Activated naive CD4-positive, alpha-beta T cell treated with anti-CD3 and anti-CD28 coated beads for 36 hours (primary cell): ENCODE measurements around the gene LY6G5B. TPM values are rescaled to one million over a fixed set of nuclear protein-coding genes. Genes with fewer than 3 reads are reported as not detected.
A peak's percentile ranks its signal among the peaks of the same experiment; 100 is the strongest.

Experiments used
- CTCF ChIA-PET: fragments of 350-600 bp; sonication (Branson Sonifier 250); formaldehyde crosslinking; loops from one replicate; lab custom pipeline; 2021; ENCODE audit warnings: antibody characterized with exemption; lab: Charles Lee
- DNase-seq: peaks from one replicate; pipeline ENCODE4 v3.0.0-alpha.2; 2020
- H3K27ac Mint-ChIP-seq: one replicate; pipeline ENCODE4 v1.8.0; 2021; ENCODE audit warnings: mild to moderate bottlenecking, mixed read lengths
- H3K27me3 Mint-ChIP-seq: one replicate; pipeline ENCODE4 v1.8.0; 2021; ENCODE audit warnings: low read depth, mixed read lengths
- H3K36me3 Mint-ChIP-seq: one replicate; pipeline ENCODE4 v1.8.0; 2021; ENCODE audit warnings: low read depth, mixed read lengths
- H3K4me1 Mint-ChIP-seq: one replicate; pipeline ENCODE4 v1.8.0; 2021; ENCODE audit warnings: low read depth, mixed read lengths
- H3K4me3 Mint-ChIP-seq: one replicate; pipeline ENCODE4 v1.8.0; 2021; ENCODE audit warnings: mild to moderate bottlenecking, moderate library complexity, mixed read lengths
- H3K9me3 Mint-ChIP-seq: one replicate; pipeline ENCODE4 v1.8.0; 2021; ENCODE audit warnings: mixed read lengths
- intact Hi-C: fragments of 100-400 bp; cut with micrococcal nuclease; formaldehyde crosslinking; loops from one replicate; pipeline ENCODE4 v1.15.1; 2023
- total RNA-seq, 2 experiments: library from RNA; stranded (reverse); gene quantifications; one replicate each; pipeline ENCODE4 v1.2.3, GENCODE V29; 2021

The LY6G5B gene
- total RNA-seq, 2 experiments from 2014 or later = 6.4 to 6.5 TPM

- H3K4me3 Mint-ChIP-seq = no peak overlapping the region
- intact Hi-C loops = no loop called here
- H3K27ac Mint-ChIP-seq = no peak overlapping the region
- CTCF ChIA-PET = interaction anchor here (0.5 to 1.9 kb wide), 3 partner anchors 9 to 247 kb away, joined by 4 to 7 read pairs (median 5); partner anchors contain the start of gene LY6G5C
- no peaks in the 10 kb centered on the region for H3K9me3 Mint-ChIP-seq
- peaks cover 9% of the 10 kb centered on the region for H3K36me3 Mint-ChIP-seq
- peaks cover 3% of the 10 kb centered on the region for H3K4me1 Mint-ChIP-seq
- peak; percentile 33 for DNase-seq
- H3K27me3 Mint-ChIP-seq = no peaks in the 10 kb centered on the region
Observed at GRCh38 chr6:31689249-31690110, 19.7 kb downstream of the LY6G5B start.

GRCh38 chr6:31690231-31691077 lies 20.7 kb downstream of the LY6G5B start:
- Mint-ChIP-seq H3K36me3 (peaks cover 9% of the 10 kb centered on the region), H3K27me3 (no peaks in the 10 kb centered on the region), H3K4me3 (no peak overlapping the region), H3K27ac (peak overlapping the region; percentile 54), H3K9me3 (no peaks in the 10 kb centered on the region), H3K4me1 (peaks cover 3% of the 10 kb centered on the region)
- intact Hi-C loops = no loop called here
- CTCF ChIA-PET = interaction anchor here (0.5 to 1.9 kb wide), 4 partner anchors 10 to 217 kb away, joined by 3 to 7 read pairs (median 4); partner anchors contain the start of gene LY6G5C
- DNase-seq = no peak

GRCh38 chr6:31691078-31691463 lies 21.3 kb downstream of the LY6G5B start:
- H3K27me3 Mint-ChIP-seq = no peaks in the 10 kb centered on the region
- H3K36me3 Mint-ChIP-seq = peaks cover 10% of the 10 kb centered on the region
- H3K4me3 Mint-ChIP-seq = no peak overlapping the region
- no peak for DNase-seq
- no peak overlapping the region for H3K27ac Mint-ChIP-seq
- no peaks in the 10 kb centered on the region for H3K9me3 Mint-ChIP-seq
- intact Hi-C loops = no loop called here
- CTCF ChIA-PET = interaction anchor here (0.7 to 0.9 kb wide), 3 partner anchors 13 to 30 kb away, joined by 3 to 4 read pairs (median 3); no protein-coding TSS in a partner anchor
- H3K4me1 Mint-ChIP-seq = peaks cover 3% of the 10 kb centered on the region

- Mint-ChIP-seq H3K27me3 (no peaks in the 10 kb centered on the region), H3K27ac (no peak overlapping the region)
- CTCF ChIA-PET = interaction anchor here (0.9 kb wide), 1 partner anchor 19 kb away, joined by 3 read pairs; no protein-coding TSS in a partner anchor
Observed at GRCh38 chr6:31691564-31692108, 21.9 kb downstream of the LY6G5B start.

GRCh38 chr6:31692353-31692752 lies 22.6 kb downstream of the LY6G5B start:
- no peak overlapping the region for H3K4me3 Mint-ChIP-seq
- peaks cover 5% of the 10 kb centered on the region for H3K4me1 Mint-ChIP-seq
- no peak for DNase-seq
- no peaks in the 10 kb centered on the region for H3K27me3 Mint-ChIP-seq
- intact Hi-C loops = no loop called here
- H3K36me3 Mint-ChIP-seq = peaks cover 15% of the 10 kb centered on the region
- no peaks in the 10 kb centered on the region for H3K9me3 Mint-ChIP-seq
- CTCF ChIA-PET = no interaction called here
- no peak overlapping the region for H3K27ac Mint-ChIP-seq

More at GRCh38 chr6:31691564-31692108, 21.9 kb downstream of the LY6G5B start:
- Mint-ChIP-seq H3K4me1 (peaks cover 3% of the 10 kb centered on the region), H3K9me3 (no peaks in the 10 kb centered on the region), H3K4me3 (no peak overlapping the region), H3K36me3 (peaks cover 13% of the 10 kb centered on the region)
- intact Hi-C loops = no loop called here
- DNase-seq = no peak

GRCh38 chr6:31692886-31693285 lies 23.1 kb downstream of the LY6G5B start:
- intact Hi-C loops = no loop called here
- Mint-ChIP-seq H3K27ac (no peak overlapping the region), H3K27me3 (no peaks in the 10 kb centered on the region), H3K4me3 (no peak overlapping the region), H3K9me3 (no peaks in the 10 kb centered on the region), H3K36me3 (peaks cover 19% of the 10 kb centered on the region), H3K4me1 (peaks cover 10% of the 10 kb centered on the region)
- CTCF ChIA-PET = no interaction called here
- DNase-seq = no peak

- DNase-seq = no peak
- H3K4me3 Mint-ChIP-seq = no peak overlapping the region
- no peaks in the 10 kb centered on the region for H3K9me3 Mint-ChIP-seq
- intact Hi-C loops = no loop called here
- no peak overlapping the region for H3K27ac Mint-ChIP-seq
- H3K4me1 Mint-ChIP-seq = peaks cover 12% of the 10 kb centered on the region
- H3K27me3 Mint-ChIP-seq = no peaks in the 10 kb centered on the region
- CTCF ChIA-PET = interaction anchor here (2.3 kb wide), 1 partner anchor 12 kb away, joined by 6 read pairs; the partner anchor contains the start of gene LY6G5C
- H3K36me3 Mint-ChIP-seq = peaks cover 20% of the 10 kb centered on the region
Observed at GRCh38 chr6:31693535-31693934, 23.8 kb downstream of the LY6G5B start.

- Mint-ChIP-seq H3K27ac (peak overlapping the region; percentile 70), H3K27me3 (no peaks in the 10 kb centered on the region), H3K4me3 (no peak overlapping the region), H3K36me3 (peaks cover 19% of the 10 kb centered on the region), H3K4me1 (peaks cover 25% of the 10 kb centered on the region), H3K9me3 (no peaks in the 10 kb centered on the region)
- peak; percentile 32 for DNase-seq
- CTCF ChIA-PET = no interaction called here
- intact Hi-C loops = no loop called here
Observed at GRCh38 chr6:31697555-31697954, 27.8 kb downstream of the LY6G5B start.

- Mint-ChIP-seq H3K27ac (no peak overlapping the region), H3K27me3 (no peaks in the 10 kb centered on the region), H3K36me3 (peaks cover 18% of the 10 kb centered on the region), H3K4me1 (peaks cover 28% of the 10 kb centered on the region), H3K9me3 (no peaks in the 10 kb centered on the region), H3K4me3 (no peak overlapping the region)
- no peak for DNase-seq
- CTCF ChIA-PET = no interaction called here
- intact Hi-C loops = no loop called here
Observed at GRCh38 chr6:31700740-31701401, 31.1 kb downstream of the LY6G5B start.

GRCh38 chr6:31701666-31702404 lies 32.1 kb downstream of the LY6G5B start:
- H3K4me3 Mint-ChIP-seq = peak overlapping the region; percentile 99
- intact Hi-C loops = no loop called here
- H3K27me3 Mint-ChIP-seq = no peaks in the 10 kb centered on the region
- peak; percentile 7 for DNase-seq
- peak overlapping the region; percentile 97 for H3K27ac Mint-ChIP-seq
- peaks cover 28% of the 10 kb centered on the region for H3K4me1 Mint-ChIP-seq
- no peaks in the 10 kb centered on the region for H3K9me3 Mint-ChIP-seq
- CTCF ChIA-PET = no interaction called here
- peaks cover 13% of the 10 kb centered on the region for H3K36me3 Mint-ChIP-seq

- intact Hi-C loops = no loop called here
- Mint-ChIP-seq H3K27ac (peak overlapping the region; percentile 97), H3K4me3 (peak overlapping the region; percentile 99), H3K36me3 (peaks cover 10% of the 10 kb centered on the region), H3K4me1 (peaks cover 26% of the 10 kb centered on the region), H3K9me3 (no peaks in the 10 kb centered on the region), H3K27me3 (no peaks in the 10 kb centered on the region)
- peak; percentile 72 for DNase-seq
- CTCF ChIA-PET = interaction anchor here (1.1 kb wide), 1 partner anchor 128 kb away, joined by 4 read pairs; no protein-coding TSS in a partner anchor
Observed at GRCh38 chr6:31702405-31702818, 32.6 kb downstream of the LY6G5B start.
